Esophagus muscularis mucosa (tissue), 4 donors: ENCODE measurements around the gene SKOR1. TPM values are rescaled to one million over a fixed set of nuclear protein-coding genes. Genes with fewer than 3 reads are reported as not detected.

Experiments
- DNase-seq: peaks from one replicate; pipeline ENCODE4 v3.0.0-alpha.2; 2017; ENCODE audit errors: extremely low spot score
- H3K27ac ChIP-seq, 4 donors: fragments of 200-600 bp; sonication (generic); replicated peaks in 1 of 4; 1 replicate in 3 of 4; 2 replicates in 1 of 4; pipeline ENCODE4 v1.5.1; 2016 to 2019; ENCODE audit warnings: mild to moderate bottlenecking in 1 of 4
- H3K27me3 ChIP-seq, 4 donors: fragments of 200-600 bp; sonication (generic); one replicate each; pipeline versions ENCODE4 v1.5.1 to v1.6.0; 2016 to 2019
- H3K36me3 ChIP-seq, 4 donors: fragments of 200-600 bp; sonication (generic); one replicate each; pipeline ENCODE4 v1.5.1; 2016 to 2019
- H3K4me1 ChIP-seq, 4 donors: fragments of 200-600 bp; sonication (generic); one replicate each; pipeline ENCODE4 v1.5.1; 2016 to 2019
- H3K4me3 ChIP-seq, 4 donors: fragments of 200-600 bp; sonication (generic); 1 replicate in 2 of 4; 2 replicates in 2 of 4; pipeline ENCODE4 v1.5.1; 2016 to 2019; ENCODE audit warnings: mild to moderate bottlenecking in 4 of 4, moderate library complexity in 1 of 4
- H3K9me3 ChIP-seq, 4 donors: fragments of 200-600 bp; sonication (generic); 1 replicate in 3 of 4; 2 replicates in 1 of 4; pipeline ENCODE4 v1.5.1; 2016 to 2019
- CTCF ChIP-seq, 3 experiments: fragments of 200-600 bp in 2 of 3; fragments of 450-650 bp in 1 of 3; sonication (generic) in 2 of 3; IDR thresholded peaks; one replicate each; pipeline ENCODE4 v1.5.1; 2017 to 2019; ENCODE audit warnings: antibody characterized with exemption in 3 of 3, mild to moderate bottlenecking in 2 of 3, moderate library complexity in 1 of 3
- EP300 ChIP-seq: sonication (generic); formaldehyde crosslinking; IDR thresholded peaks from one replicate; pipeline ENCODE4 v1.6.1; 2017; ENCODE audit warnings: antibody characterized with exemption
- POLR2A ChIP-seq: fragments of 450-650 bp; IDR thresholded peaks from one replicate; pipeline ENCODE4 v1.6.1; 2017; ENCODE audit warnings: antibody characterized with exemption, moderate library complexity, mild to moderate bottlenecking, low read depth
- POLR2AphosphoS5 ChIP-seq, 2 donors: sonication (generic); formaldehyde crosslinking; IDR thresholded peaks; one replicate each; pipeline ENCODE4 v1.6.1; 2017; ENCODE audit warnings: antibody characterized with exemption in 2 of 2
- WGBS: methylation state at CpG from one replicate; pipeline ENCODE4 v1.1.5; 2018; 5-methylcytosine and 5-hydroxymethylcytosine counted together
- intact Hi-C: fragments of 100-400 bp; cut with DNase I; formaldehyde crosslinking; loops from one replicate; pipeline ENCODE4 v1.15.1; 2023
- total RNA-seq, 4 donors: library from RNA; depleted of rRNA; stranded (reverse); fragments of >200 nt; gene quantifications; one replicate each; pipeline versions ENCODE4 v1.1.0 to v1.2.1, GENCODE V29; 2016

SKOR1 gene
- total RNA-seq, 4 donors from 2014 or later: 0.58 to 1.2 (median 0.84) TPM

- intact Hi-C loops: no loop called here
- TF ChIP-seq EP300 (no peak), CTCF (IDR thresholded peaks at IDR 0.05) (no peak), POLR2A (no peak), POLR2AphosphoS5 (IDR thresholded peaks at IDR 0.05) (no peak)
- DNase-seq: no peak
- H3K4me3 ChIP-seq: no peak overlapping the region
- H3K9me3 ChIP-seq: no peaks in the 10 kb centered on the region
- H3K36me3 ChIP-seq: peaks cover 0 to 16% (median 8%) of the 10 kb centered on the region in 4 donors
- no peak overlapping the region for H3K27ac ChIP-seq
- WGBS: 76% methylated on average over 5 of the region's 5 CpGs
- H3K4me1 ChIP-seq: no peaks in the 10 kb centered on the region
- no peaks in the 10 kb centered on the region for H3K27me3 ChIP-seq
Observed at GRCh38 chr15:67778968-67779548, 46.3 kb upstream of the SKOR1 start.

- DNase-seq: no peak
- Histone ChIP-seq H3K27me3 (no peaks in the 10 kb centered on the region), H3K9me3 (no peaks in the 10 kb centered on the region), H3K4me1 (no peaks in the 10 kb centered on the region), H3K27ac (no peak overlapping the region), H3K36me3 (peaks cover 0 to 12% (median 8%) of the 10 kb centered on the region in 4 donors), H3K4me3 (no peak overlapping the region)
- WGBS: 73% methylated on average over 6 of the region's 6 CpGs
- TF ChIP-seq CTCF (IDR thresholded peaks at IDR 0.05): no peak
- no peak for TF ChIP-seq POLR2A
- TF ChIP-seq POLR2AphosphoS5 (IDR thresholded peaks at IDR 0.05): no peak
- TF ChIP-seq EP300: no peak
- intact Hi-C loops: no loop called here
Observed at GRCh38 chr15:67779549-67780111, 45.7 kb upstream of the SKOR1 start.

GRCh38 chr15:67781061-67781460 lies 44.2 kb upstream of the SKOR1 start:
- H3K4me3 ChIP-seq: no peak overlapping the region
- H3K36me3 ChIP-seq: peaks cover 0 to 17% (median 8%) of the 10 kb centered on the region in 4 donors
- no peaks in the 10 kb centered on the region for H3K9me3 ChIP-seq
- 94% methylated on average over 3 of the region's 3 CpGs for WGBS
- H3K27ac ChIP-seq: no peak overlapping the region
- DNase-seq: no peak
- intact Hi-C loops: no loop called here
- H3K4me1 ChIP-seq: no peaks in the 10 kb centered on the region
- no peaks in the 10 kb centered on the region for H3K27me3 ChIP-seq
- TF ChIP-seq CTCF (IDR thresholded peaks at IDR 0.05) (no peak), EP300 (no peak), POLR2AphosphoS5 (IDR thresholded peaks at IDR 0.05) (no peak), POLR2A (no peak)

- no peak overlapping the region for H3K4me3 ChIP-seq
- no peak overlapping the region for H3K27ac ChIP-seq
- H3K9me3 ChIP-seq: no peaks in the 10 kb centered on the region
- H3K4me1 ChIP-seq: no peaks in the 10 kb centered on the region
- WGBS: 75% methylated on average over 10 of the region's 10 CpGs
- intact Hi-C loops: no loop called here
- no peak for DNase-seq
- no peak for TF ChIP-seq CTCF (IDR thresholded peaks at IDR 0.05)
- TF ChIP-seq EP300: no peak
- TF ChIP-seq POLR2A: no peak
- TF ChIP-seq POLR2AphosphoS5 (IDR thresholded peaks at IDR 0.05): no peak
- peaks cover 0 to 17% (median 8%) of the 10 kb centered on the region in 4 donors for H3K36me3 ChIP-seq
- H3K27me3 ChIP-seq: no peaks in the 10 kb centered on the region
Observed at GRCh38 chr15:67781907-67782690, 43.2 kb upstream of the SKOR1 start.
